ENCODE measurements around the gene KLF13. TPM values are rescaled to one million over a fixed set of nuclear protein-coding genes. Genes with fewer than 3 reads are reported as not detected.

KLF13 gene
- total RNA-seq, 3 donors from 2014 or later (not counting 1 experiment from before 2014, with no cell fraction given) = 277 to 328 (median 300) TPM

DNA sequence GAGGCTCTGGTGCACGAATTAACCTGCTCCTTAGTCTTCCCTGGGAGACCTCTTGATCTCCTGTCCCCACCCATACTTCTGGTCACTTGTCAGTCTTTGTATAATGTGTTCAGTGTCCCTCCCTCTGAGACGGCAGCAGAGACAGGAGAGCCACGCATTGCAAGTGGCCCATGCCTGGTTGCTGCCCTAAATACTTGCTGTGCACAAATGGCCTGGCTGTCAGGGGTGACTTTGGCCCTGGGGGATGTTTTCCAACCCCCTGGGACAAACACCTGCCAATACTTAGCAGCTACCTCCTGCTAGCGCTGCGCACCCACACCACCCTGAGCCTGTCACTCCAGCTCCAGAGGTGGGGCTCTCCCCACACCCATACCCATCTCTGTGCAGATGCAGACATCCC lies 17.2 kb downstream of the KLF13 start:
- H3K4me1 Mint-ChIP-seq = peaks cover 92 to 100% of the 10 kb centered on the region in 2 donors
- DNase-seq (no peak), ATAC-seq (no peak)
- TF ChIP-seq, protein P1, sequence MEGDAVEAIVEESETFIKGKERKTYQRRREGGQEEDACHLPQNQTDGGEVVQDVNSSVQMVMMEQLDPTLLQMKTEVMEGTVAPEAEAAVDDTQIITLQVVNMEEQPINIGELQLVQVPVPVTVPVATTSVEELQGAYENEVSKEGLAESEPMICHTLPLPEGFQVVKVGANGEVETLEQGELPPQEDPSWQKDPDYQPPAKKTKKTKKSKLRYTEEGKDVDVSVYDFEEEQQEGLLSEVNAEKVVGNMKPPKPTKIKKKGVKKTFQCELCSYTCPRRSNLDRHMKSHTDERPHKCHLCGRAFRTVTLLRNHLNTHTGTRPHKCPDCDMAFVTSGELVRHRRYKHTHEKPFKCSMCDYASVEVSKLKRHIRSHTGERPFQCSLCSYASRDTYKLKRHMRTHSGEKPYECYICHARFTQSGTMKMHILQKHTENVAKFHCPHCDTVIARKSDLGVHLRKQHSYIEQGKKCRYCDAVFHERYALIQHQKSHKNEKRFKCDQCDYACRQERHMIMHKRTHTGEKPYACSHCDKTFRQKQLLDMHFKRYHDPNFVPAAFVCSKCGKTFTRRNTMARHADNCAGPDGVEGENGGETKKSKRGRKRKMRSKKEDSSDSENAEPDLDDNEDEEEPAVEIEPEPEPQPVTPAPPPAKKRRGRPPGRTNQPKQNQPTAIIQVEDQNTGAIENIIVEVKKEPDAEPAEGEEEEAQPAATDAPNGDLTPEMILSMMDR (IDR thresholded peaks at IDR 0.05) = no peak
- H3K36me3 ChIP-seq (ENCODE audit: control insufficient read depth, insufficient read depth, low read length) = peaks cover 20% of the 10 kb centered on the region
- peak overlapping the region; percentile 72 for H3K27ac ChIP-seq (ENCODE audit: low read length)
- H3K9me3 Mint-ChIP-seq = no peaks in the 10 kb centered on the region
- H3K27me3 Mint-ChIP-seq (ENCODE audit: low read depth in 2 of 2) = no peaks in the 10 kb centered on the region
- H3K27me3 ChIP-seq (ENCODE audit: control insufficient read depth, insufficient read depth, low read length) = no peaks in the 10 kb centered on the region
- peak overlapping the region; percentile 67 for H3K4me3 Mint-ChIP-seq
- H3K36me3 Mint-ChIP-seq = no peaks in the 10 kb centered on the region
- WGBS (ENCODE audit: insufficient coverage) = 52% methylated on average over 5 of the region's 5 CpGs
- H3K9me3 ChIP-seq (ENCODE audit: control insufficient read depth, insufficient read depth, low read length) = no peaks in the 10 kb centered on the region
- peaks cover 100% of the 10 kb centered on the region for H3K4me1 ChIP-seq (ENCODE audit: control insufficient read depth, insufficient read depth, low read length)
- H3K27ac Mint-ChIP-seq = peak overlapping the region; percentile 88 to 96
- intact Hi-C loops (cut with micrococcal nuclease) = loop anchor here (2.0 kb wide), 1 partner anchor 15 kb away; no protein-coding TSS in a partner anchor
- no peak overlapping the region for H3K4me3 ChIP-seq (ENCODE audit: low read length)

DNA sequence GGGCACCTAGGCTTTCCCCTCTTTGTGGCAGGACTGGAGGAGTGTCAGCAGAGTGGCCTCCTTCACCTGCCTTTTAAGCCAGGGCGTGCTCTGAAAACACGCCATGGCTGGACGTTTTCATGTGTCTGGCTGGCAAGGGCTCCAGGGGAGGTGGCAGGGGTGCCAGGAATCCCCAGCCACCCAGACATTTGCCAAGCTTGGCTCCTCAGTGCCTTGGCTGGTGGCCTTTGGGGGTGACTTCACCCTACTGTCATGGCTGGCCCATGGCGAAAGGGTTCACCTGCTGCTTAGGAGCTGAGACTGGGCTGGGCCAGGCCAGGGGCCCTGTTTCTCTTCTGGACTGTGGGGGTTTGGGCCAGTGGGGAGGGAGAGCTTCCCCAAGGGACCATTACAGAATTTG lies 17.6 kb downstream of the KLF13 start:
- Mint-ChIP-seq H3K9me3 (no peaks in the 10 kb centered on the region), H3K36me3 (no peaks in the 10 kb centered on the region), H3K27ac (peak overlapping the region; percentile 88 to 96), H3K27me3 (ENCODE audit: low read depth in 2 of 2) (no peaks in the 10 kb centered on the region), H3K4me3 (peak overlapping the region; percentile 67), H3K4me1 (peaks cover 90 to 99% of the 10 kb centered on the region in 2 donors)
- H3K9me3 ChIP-seq (ENCODE audit: control insufficient read depth, insufficient read depth, low read length) = no peaks in the 10 kb centered on the region
- H3K27me3 ChIP-seq (ENCODE audit: control insufficient read depth, insufficient read depth, low read length) = no peaks in the 10 kb centered on the region
- TF ChIP-seq, protein P1 (IDR thresholded peaks at IDR 0.05) = no peak
- peaks cover 100% of the 10 kb centered on the region for H3K4me1 ChIP-seq (ENCODE audit: control insufficient read depth, insufficient read depth, low read length)
- H3K36me3 ChIP-seq (ENCODE audit: control insufficient read depth, insufficient read depth, low read length) = peaks cover 24% of the 10 kb centered on the region
- intact Hi-C loops (cut with micrococcal nuclease) = no loop called here
- no peak for DNase-seq
- no peak overlapping the region for H3K4me3 ChIP-seq (ENCODE audit: low read length)
- 77% methylated on average over 4 of the region's 4 CpGs for WGBS (ENCODE audit: insufficient coverage)
- H3K27ac ChIP-seq (ENCODE audit: low read length) = peak overlapping the region; percentile 72
- ATAC-seq = no peak

DNA sequence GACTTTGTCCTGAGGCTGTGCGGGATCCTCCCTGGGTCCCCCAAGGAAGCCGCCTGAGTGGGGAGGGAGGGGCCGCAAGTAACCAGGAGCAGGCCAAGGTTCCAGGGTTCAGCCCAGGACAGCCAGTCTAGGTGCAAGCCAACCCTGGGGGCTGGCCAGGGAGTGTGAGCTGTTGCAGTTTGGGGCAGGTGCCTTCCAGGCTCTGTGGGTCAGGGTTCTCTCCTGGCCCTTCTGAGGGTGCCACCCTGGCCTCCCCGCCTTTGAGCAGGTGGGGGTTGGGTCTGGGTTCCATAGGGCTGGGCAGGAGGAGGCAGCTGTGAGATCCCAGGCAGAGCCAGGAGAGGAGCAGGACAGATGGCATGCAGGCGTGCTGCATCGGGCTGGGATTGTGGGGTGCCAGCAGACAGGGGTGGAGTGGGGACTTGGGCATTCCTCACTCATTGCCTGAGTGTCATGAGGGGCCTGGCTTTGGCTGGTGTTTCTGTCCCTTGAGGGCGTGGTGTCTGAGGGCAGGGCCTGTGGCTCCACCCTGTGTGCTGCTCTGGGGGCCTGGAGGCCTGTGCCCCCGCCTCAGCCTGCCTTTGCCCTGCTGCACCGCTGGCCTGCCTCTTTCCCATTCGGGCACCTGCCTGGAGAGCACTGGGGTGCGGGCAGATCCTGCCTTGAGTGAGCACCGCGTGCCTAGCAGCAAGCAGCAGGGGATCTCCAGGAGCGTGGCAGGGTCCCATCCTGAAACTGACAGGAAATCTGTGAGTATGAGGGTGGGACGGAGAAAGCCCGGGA lies 18.4 kb downstream of the KLF13 start:
- peak overlapping the region; percentile 72 for H3K27ac ChIP-seq (ENCODE audit: low read length)
- Mint-ChIP-seq H3K4me1 (peaks cover 95 to 99% of the 10 kb centered on the region in 2 donors), H3K36me3 (no peaks in the 10 kb centered on the region), H3K9me3 (no peaks in the 10 kb centered on the region), H3K27me3 (ENCODE audit: low read depth in 2 of 2) (no peaks in the 10 kb centered on the region), H3K4me3 (peak overlapping the region; percentile 93), H3K27ac (peak overlapping the region; percentile 88 to 96)
- ATAC-seq (peak; percentile 6 to 15 (median 11)), DNase-seq (peak in 1 of 2 donors; percentile 61)
- H3K4me1 ChIP-seq (ENCODE audit: control insufficient read depth, insufficient read depth, low read length) = peaks cover 100% of the 10 kb centered on the region
- intact Hi-C loops (cut with micrococcal nuclease) = no loop called here
- 44% methylated on average over 16 of the region's 16 CpGs for WGBS (ENCODE audit: insufficient coverage)
- H3K36me3 ChIP-seq (ENCODE audit: control insufficient read depth, insufficient read depth, low read length) = peaks cover 23% of the 10 kb centered on the region
- no peaks in the 10 kb centered on the region for H3K27me3 ChIP-seq (ENCODE audit: control insufficient read depth, insufficient read depth, low read length)
- no peaks in the 10 kb centered on the region for H3K9me3 ChIP-seq (ENCODE audit: control insufficient read depth, insufficient read depth, low read length)
- H3K4me3 ChIP-seq (ENCODE audit: low read length) = peak overlapping the region; percentile 3
- TF ChIP-seq, protein P1 (IDR thresholded peaks at IDR 0.05) = no peak

Measured in natural killer cell (primary cell).